Panc1 (cell line): ENCODE measurements around the gene DAB1. TPM values are rescaled to one million over a fixed set of nuclear protein-coding genes. Genes with fewer than 3 reads are reported as not detected.

Source experiments
- ATAC-seq: fragments of 200-7000 bp; cut with Tn5 transposase; 2 replicates; pipeline ENCODE4 v1.9.1; 2020; ENCODE audit warnings: mild to moderate bottlenecking, moderate library complexity
- BruUV-seq: library from RNA; stranded (reverse); fragments of 400-500 nt; replicated peaks from 2 replicates; lab custom pipeline; 2021; lab: Mats Ljungman, UMichigan
- CTCF ChIA-PET: fragments of 300-600 bp; sonication (Branson Sonifier 250); formaldehyde crosslinking; loops from one replicate; lab custom pipeline; 2022; ENCODE audit warnings: antibody characterized with exemption; lab: Charles Lee
- POLR2A ChIA-PET: fragments of 300-600 bp; sonication (Branson Sonifier 250); formaldehyde crosslinking; loops from one replicate; lab custom pipeline; 2022; ENCODE audit warnings: antibody characterized with exemption; lab: Charles Lee
- DNase-seq: peaks from one replicate; pipeline ENCODE4 v3.0.0-alpha.2; 2010; ENCODE audit warnings: low read depth, low spot score
- H3K27ac ChIP-seq: 2 replicates; pipeline ENCODE4 v1.5.1; 2011; ENCODE audit warnings: mild to moderate bottlenecking, low read length, inconsistent platforms
- H3K27me3 ChIP-seq: fragments of 200-500 bp; sonication (Bioruptor generic); 2 replicates; pipeline ENCODE4 v1.6.0; 2014; ENCODE audit warnings: low read length, inconsistent platforms; ENCODE audit not compliant: control insufficient read depth, insufficient read depth
- H3K36me3 ChIP-seq: fragments of 200-500 bp; sonication (Bioruptor generic); 2 replicates; pipeline ENCODE4 v1.5.1; 2014; ENCODE audit warnings: inconsistent platforms, mild to moderate bottlenecking, low read length, moderate library complexity; ENCODE audit not compliant: control insufficient read depth, insufficient read depth
- H3K4me1 ChIP-seq: 2 replicates; pipeline ENCODE4 v1.5.1; 2011; ENCODE audit warnings: inconsistent platforms, mild to moderate bottlenecking, low read length, moderate library complexity; ENCODE audit not compliant: control insufficient read depth, insufficient read depth
- H3K4me3 ChIP-seq, 2 experiments: 2 replicates each; pipeline ENCODE4 v1.5.1; 2011 to 2012; ENCODE audit warnings: low read depth in 2 of 2, low read length in 2 of 2, mild to moderate bottlenecking in 2 of 2, inconsistent platforms in 1 of 2, moderate library complexity in 1 of 2
- H3K9me3 ChIP-seq: fragments of 200-500 bp; sonication (Bioruptor generic); 2 replicates; pipeline ENCODE4 v1.5.1; 2014; ENCODE audit warnings: low read depth, mild to moderate bottlenecking, inconsistent platforms, low read length, moderate library complexity; ENCODE audit not compliant: control insufficient read depth, insufficient read depth
- CTCF ChIP-seq: fragments of 450-650 bp; IDR thresholded peaks from 2 replicates; pipeline ENCODE4 v1.5.1; 2017; ENCODE audit warnings: mild to moderate bottlenecking
- POLR2AphosphoS5 ChIP-seq: IDR thresholded peaks from 2 replicates; pipeline ENCODE4 v1.6.1; 2012; ENCODE audit warnings: mild to moderate bottlenecking, low read depth, low read length, moderate library complexity
- REST ChIP-seq, 2 experiments: IDR thresholded peaks; 2 replicates each; pipeline ENCODE4 v1.6.1; 2011 to 2012; ENCODE audit warnings: low read depth in 2 of 2, control low read depth in 1 of 2, low read length in 1 of 2, mild to moderate bottlenecking in 1 of 2, moderate library complexity in 1 of 2; ENCODE audit not compliant: insufficient read depth in 1 of 2
- SIN3A ChIP-seq: IDR thresholded peaks from 2 replicates; pipeline ENCODE4 v1.6.1; 2012; ENCODE audit warnings: low read depth, mild to moderate bottlenecking, low read length, moderate library complexity, borderline replicate concordance; ENCODE audit not compliant: insufficient read depth
- TCF7L2 ChIP-seq: IDR thresholded peaks from 2 replicates; pipeline ENCODE4 v1.6.1; 2011; ENCODE audit warnings: mild to moderate bottlenecking, low read depth, low read length, inconsistent platforms
- in situ Hi-C: cut with HindIII; loops from 2 replicates; pipeline ENCODE4 v1.10.0; 2016; ENCODE audit warnings: low sequenced_read_pairs, low pct_unique_long_range_greater_than_20kb
- intact Hi-C: fragments of 100-400 bp; cut with micrococcal nuclease; formaldehyde crosslinking; loops from one replicate; pipeline ENCODE4 v1.10.0; 2022; ENCODE audit not compliant: unreplicated experiment
- total RNA-seq: library from RNA; stranded (reverse); gene quantifications from one replicate; pipeline ENCODE4 v1.2.1, GENCODE V29; 2021; ENCODE audit not compliant: unreplicated experiment

Gene DAB1
- total RNA-seq, 1 experiment from 2014 or later = 0.05 TPM

GRCh38 chr1:57167997-57168396, 255.9 kb downstream of the DAB1 start:
- H3K9me3 ChIP-seq = no peaks in the 10 kb centered on the region
- H3K4me1 ChIP-seq = no peaks in the 10 kb centered on the region
- H3K36me3 ChIP-seq = no peaks in the 10 kb centered on the region
- ATAC-seq (no peak), DNase-seq (no peak)
- intact Hi-C loops = no loop called here
- BruUV-seq = no TSS peak
- H3K27ac ChIP-seq = no peak overlapping the region
- no peak for TF ChIP-seq POLR2AphosphoS5
- no peak for TF ChIP-seq CTCF
- no peak for TF ChIP-seq SIN3A
- no peak for TF ChIP-seq REST (IDR thresholded peaks at IDR 0.05; ENCODE audit: insufficient read depth in 1 of 2, low read depth in 2 of 2, low read length in 1 of 2)
- no peak for TF ChIP-seq TCF7L2
- H3K27me3 ChIP-seq = no peaks in the 10 kb centered on the region
- in situ Hi-C loops = no loop called here
- no peak overlapping the region for H3K4me3 ChIP-seq
- CTCF ChIA-PET = no interaction called here
- POLR2A ChIA-PET = no interaction called here

GRCh38 chr1:57165546-57165945, 258.3 kb downstream of the DAB1 start:
- DNase-seq (no peak), ATAC-seq (no peak)
- in situ Hi-C loops = no loop called here
- TF ChIP-seq REST (IDR thresholded peaks at IDR 0.05; ENCODE audit: insufficient read depth in 1 of 2, low read depth in 2 of 2, low read length in 1 of 2) (no peak), CTCF (no peak), TCF7L2 (no peak), POLR2AphosphoS5 (no peak), SIN3A (no peak)
- POLR2A ChIA-PET = no interaction called here
- H3K36me3 ChIP-seq = no peaks in the 10 kb centered on the region
- H3K27ac ChIP-seq = no peak overlapping the region
- H3K4me3 ChIP-seq = no peak overlapping the region
- H3K4me1 ChIP-seq = no peaks in the 10 kb centered on the region
- no peaks in the 10 kb centered on the region for H3K9me3 ChIP-seq
- H3K27me3 ChIP-seq = peaks cover 7% of the 10 kb centered on the region; the same call in 1 of the 2 replicates
- CTCF ChIA-PET = no interaction called here
- no TSS peak for BruUV-seq
- intact Hi-C loops = no loop called here
